HG03442 (cell line): ENCODE data around the gene CDH18.
"Not testable (repeated sequence)": the region's sequence is repeated elsewhere in the genome, so short reads cannot be mapped to it uniquely, and the experiment has no call there.

Source experiments
- ATAC-seq: cut with Tn5 transposase; IDR thresholded peaks from one replicate; pipeline ENCODE4 v1.9.1; 2021; ENCODE audit warnings: mild to moderate bottlenecking, moderate library complexity; ENCODE audit not compliant: unreplicated experiment

CDH18 gene

GRCh38 chr5:19865336-19866089, 122.5 kb downstream of the CDH18 start:
- no peak for ATAC-seq

GRCh38 chr5:19862711-19863110, 125.3 kb downstream of the CDH18 start:
- no peak for ATAC-seq

- no peak for ATAC-seq
Measured at GRCh38 chr5:19859020-19859419, 129.0 kb downstream of the CDH18 start.

DNA sequence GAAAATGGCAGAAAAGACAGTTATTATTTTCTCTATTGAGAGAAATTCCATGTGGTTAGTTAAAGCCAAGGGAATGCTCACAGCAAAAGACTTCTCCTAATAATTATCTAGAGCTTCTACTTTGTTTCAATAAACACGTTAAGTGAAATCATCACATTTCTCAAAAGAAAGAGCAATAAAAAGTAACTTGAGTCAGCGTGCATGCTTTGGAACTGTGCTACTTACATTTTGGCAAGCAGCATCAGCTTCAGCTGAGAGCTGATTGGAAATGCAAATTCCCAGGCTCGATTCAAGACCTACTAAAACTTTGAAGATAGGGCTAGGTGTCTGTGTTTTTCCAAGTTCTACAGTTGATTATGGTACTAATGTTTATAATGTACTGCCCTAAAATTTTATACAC, 132.1 kb downstream of the CDH18 start:
- ATAC-seq = no peak

DNA sequence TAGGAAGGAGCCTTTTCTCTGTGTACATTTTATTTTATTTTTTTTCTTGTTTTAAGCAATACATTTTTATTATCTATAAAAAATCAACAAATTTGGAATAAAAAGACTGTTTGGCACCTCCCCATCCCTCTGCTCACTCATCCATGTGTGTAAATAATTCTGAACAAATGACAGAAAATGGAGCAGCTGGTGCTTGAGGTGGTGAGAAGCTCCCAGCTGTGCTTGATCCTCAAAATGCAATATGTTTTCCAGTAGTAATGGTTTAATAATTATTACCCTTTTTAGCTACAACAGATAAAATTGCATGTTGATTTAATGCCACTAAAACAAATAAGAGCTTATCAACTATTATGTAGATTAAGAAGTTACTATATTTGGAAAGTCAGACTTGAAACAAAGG, 132.5 kb downstream of the CDH18 start:
- ATAC-seq = no peak

DNA sequence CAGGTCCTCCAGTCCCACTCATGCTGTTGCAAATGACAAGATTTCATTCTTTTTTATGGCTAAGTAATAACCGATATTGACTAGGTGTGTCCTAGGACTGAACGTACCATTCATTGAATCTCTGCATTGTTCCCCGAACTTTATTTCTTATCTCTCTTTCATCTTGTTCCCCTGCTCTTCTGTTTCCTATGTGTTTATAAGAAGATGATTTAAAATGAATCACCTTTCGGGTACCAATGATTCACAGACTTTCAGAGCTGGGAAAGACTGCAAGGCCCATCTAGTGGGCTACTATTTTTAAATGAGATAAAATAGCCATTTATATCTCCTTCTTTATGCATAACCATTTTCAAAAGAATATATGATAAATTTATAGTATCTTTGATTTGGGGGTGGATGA, 133.0 kb downstream of the CDH18 start:
- ATAC-seq = no peak

- no peak for ATAC-seq
Measured at GRCh38 chr5:19853616-19854240, 134.3 kb downstream of the CDH18 start.

DNA sequence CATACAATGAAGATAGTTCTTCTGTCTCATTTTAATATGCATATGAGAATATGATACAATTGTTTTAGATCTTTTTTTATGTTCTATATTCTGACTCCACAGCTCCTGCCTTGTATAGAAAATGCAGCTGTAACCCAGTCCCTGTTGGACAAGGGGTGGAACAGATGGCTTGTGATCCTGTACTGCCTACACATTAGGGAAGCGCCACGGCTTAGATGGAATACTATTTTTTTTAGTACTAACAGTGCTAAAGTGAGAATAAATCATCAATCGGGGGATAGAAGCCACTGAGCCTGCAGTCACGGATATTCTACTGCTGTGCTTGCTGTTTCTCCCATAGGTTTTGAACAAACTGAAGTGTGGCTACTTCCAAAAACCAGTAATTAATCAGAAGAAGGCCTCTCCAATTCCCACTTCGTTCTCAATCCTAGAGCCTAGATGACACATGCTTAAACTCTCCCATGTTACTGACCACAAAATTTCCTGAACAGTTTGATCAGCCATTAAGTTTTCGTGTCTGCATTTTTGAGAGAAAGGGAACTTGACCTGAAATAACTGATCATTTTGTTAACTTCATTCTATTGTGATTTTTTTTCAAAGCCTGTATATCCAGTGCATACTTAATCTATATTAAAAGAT, 150.3 kb downstream of the CDH18 start:
- ATAC-seq = no peak

- ATAC-seq = no peak
Measured at GRCh38 chr5:19835442-19835841, 152.6 kb downstream of the CDH18 start.

DNA sequence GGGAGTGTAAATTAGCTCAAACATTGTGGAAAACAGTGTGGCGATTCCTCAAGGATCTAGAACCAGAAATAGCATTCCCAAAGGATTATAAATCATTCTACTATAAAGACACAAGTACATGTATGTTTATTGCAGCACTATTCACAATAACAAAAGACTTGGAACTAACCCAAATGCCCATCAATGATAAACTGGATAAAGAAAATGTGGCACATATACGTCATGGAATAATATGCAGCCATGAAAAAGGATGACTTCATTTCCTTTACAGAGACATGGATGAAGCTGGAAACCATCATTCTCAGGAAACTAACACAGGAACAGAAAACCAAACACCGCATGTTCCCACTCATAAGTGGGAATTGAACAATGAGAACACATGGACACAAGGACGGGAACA, 175.3 kb downstream of the CDH18 start:
- not testable (repeated sequence) for ATAC-seq

DNA sequence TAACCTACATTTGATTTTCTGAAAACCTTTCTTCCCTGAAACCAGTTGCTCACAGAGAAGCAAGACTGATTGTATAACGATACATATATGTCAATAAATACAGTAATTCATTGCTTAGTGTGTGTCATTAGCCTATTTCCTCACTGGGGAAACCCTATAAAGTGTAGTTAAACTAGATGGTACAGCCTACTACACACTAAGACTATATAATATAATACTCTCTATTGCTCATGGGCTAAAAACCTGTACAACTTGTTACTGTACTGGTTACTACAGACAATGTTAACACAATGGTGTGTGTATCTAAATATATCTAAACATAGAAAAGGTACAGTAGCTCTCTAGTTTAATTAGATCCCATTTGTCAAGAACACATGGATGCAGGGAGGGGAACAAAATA, 181.2 kb downstream of the CDH18 start:
- no peak for ATAC-seq

- no peak for ATAC-seq
Measured at GRCh38 chr5:19802686-19803085, 185.3 kb downstream of the CDH18 start.

- ATAC-seq = no peak
Measured at GRCh38 chr5:19795218-19795617, 192.8 kb downstream of the CDH18 start.

DNA sequence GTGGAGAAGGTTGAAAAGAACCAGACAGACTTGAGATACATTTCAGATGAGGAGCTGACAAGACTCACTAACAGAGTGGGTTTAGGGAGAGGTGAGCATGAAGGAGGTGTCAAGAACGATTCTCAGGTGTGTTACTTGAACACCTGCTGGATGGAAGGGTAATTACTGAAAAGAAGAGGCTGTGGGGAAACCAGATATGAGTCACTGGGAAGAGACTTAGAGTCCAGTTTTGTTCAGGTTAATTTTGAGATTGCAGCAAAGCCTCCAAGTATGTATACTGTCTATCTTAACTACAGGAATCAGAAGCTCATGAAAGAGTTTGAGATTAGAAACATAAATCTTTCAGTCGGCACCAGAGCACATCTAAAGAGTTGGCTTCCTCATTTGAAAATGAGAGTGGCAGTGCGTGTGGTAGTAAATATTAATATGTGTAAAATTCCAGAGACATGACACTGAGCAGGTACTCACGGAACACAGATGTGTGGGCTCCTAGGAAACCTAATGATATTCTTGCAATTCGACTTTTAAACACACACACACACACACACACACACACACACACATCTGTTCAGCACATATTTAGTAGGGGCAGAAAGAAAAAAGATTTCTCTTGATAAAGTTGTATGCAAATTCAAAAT, 197.1 kb downstream of the CDH18 start:
- no peak for ATAC-seq

GRCh38 chr5:19782566-19782965, 205.4 kb downstream of the CDH18 start:
- ATAC-seq = no peak

DNA sequence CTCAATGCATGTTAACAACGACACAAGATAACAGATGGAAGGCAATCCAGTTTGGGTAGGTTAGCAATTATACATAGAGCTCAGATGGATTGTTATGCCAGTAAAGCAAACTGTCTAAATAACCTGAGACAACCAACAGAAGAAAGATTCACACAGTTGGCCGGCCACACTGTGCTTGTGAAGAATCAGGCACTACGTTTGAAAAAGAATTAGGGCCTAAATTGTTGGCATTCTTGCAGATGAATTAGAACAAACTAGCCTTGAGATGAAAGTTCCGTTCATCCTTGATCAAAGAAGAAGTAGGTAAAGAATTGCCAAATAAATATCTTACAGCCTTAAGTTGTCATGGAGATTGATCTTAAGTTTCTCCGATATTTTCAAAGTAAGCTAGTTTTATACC, 210.6 kb downstream of the CDH18 start:
- no peak for ATAC-seq

- ATAC-seq = not testable (repeated sequence)
Measured at GRCh38 chr5:19776886-19777285, 211.1 kb downstream of the CDH18 start.

DNA sequence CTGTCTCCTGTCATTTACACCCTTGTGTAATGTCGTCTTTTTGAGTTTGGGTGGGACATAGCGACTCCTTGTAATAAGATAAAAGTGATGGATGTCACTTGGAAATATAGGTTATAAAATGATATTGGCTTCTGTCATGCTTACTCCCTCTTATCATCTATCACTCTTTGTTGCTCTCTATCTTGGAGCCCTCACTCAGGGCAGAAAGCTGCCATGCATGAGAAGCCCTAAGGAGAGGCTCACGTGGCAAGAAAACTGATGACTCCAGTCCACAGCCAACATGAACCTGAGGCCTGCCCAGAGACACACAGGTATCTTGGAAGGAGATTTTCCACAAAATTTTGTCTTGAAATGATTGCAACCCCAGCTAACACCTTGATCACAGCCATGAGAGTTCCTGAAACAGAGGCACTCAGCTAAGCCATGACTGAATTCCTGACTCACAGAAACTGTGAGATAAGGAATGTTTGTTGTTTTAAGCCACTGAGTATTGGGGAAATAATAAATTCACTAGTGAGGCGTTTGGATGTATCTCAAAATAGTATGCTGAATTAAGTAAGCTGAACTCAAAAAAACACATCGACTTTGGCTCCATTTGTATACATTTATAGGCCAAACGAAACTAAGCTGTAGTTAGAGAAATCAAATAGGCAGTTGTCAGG, 216.7 kb downstream of the CDH18 start:
- ATAC-seq = no peak

DNA sequence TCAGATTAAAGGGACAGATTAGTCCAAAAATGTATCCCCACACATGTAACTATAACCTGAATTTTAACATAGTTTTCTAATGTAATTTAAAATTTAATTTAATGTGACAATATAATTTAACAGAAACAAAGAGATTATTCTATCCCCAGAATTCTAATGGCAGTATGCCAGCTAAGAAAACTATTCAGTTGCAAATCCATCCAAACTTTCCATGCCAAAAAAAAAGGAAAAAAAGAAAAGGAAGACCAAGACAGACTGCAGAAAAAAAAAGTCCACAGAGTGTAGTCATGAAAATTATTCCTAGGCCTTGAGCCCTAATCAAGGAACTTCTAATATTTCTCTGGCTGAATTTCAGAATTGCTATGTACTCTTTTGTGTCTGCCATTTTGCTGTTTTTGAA, 217.6 kb downstream of the CDH18 start:
- no peak for ATAC-seq

DNA sequence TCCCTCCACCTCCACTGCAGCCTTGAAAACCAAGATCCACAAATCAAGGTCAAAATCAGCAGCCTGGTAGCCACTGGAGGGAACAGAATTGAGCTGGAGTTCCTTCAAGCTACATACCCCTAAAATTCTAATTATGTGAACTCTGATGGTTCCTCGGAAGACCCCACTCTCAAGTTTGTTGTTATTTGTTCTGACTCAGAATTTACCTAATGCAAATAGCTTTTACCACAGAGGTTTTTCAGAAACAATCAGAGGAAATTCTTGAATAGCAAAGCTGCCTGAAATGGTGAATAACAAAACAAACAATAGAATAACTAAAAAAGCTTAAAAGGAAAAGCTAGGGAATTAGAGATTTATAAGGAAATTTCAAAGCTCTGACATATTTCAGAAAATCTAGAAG, 220.0 kb downstream of the CDH18 start:
- no peak for ATAC-seq

GRCh38 chr5:19753579-19753978, 234.4 kb downstream of the CDH18 start:
- ATAC-seq = no peak
